LNCaP clone FGC (cell line): ENCODE measurements around the gene SPEM1.

Experiments
- DNase-seq: peaks from one replicate; pipeline ENCODE4 v3.0.0-alpha.2; 2011; ENCODE audit warnings: low read depth
- H3K4me3 ChIP-seq: 2 replicates; pipeline ENCODE4 v1.5.1; 2011; ENCODE audit warnings: mild to moderate bottlenecking, low read depth, low read length, control low read depth
- CTCF ChIP-seq: IDR thresholded peaks from 2 replicates; pipeline ENCODE4 v1.5.1; 2012; ENCODE audit warnings: mild to moderate bottlenecking; ENCODE audit not compliant: control insufficient read depth, insufficient read depth; ENCODE audit errors: extremely low read depth

Gene SPEM1

GRCh38 chr17:7413346-7413985, 6.7 kb upstream of the SPEM1 start:
- no peak for TF ChIP-seq CTCF
- no peak overlapping the region for H3K4me3 ChIP-seq
- DNase-seq = no peak

- TF ChIP-seq CTCF = no peak
- DNase-seq = no peak
Measured at GRCh38 chr17:7414837-7415236, 5.3 kb upstream of the SPEM1 start.

GRCh38 chr17:7415784-7416183, 4.3 kb upstream of the SPEM1 start:
- DNase-seq = no peak
- TF ChIP-seq CTCF = no peak
- no peak overlapping the region for H3K4me3 ChIP-seq

More at GRCh38 chr17:7414837-7415236, 5.3 kb upstream of the SPEM1 start:
- no peak overlapping the region for H3K4me3 ChIP-seq

GRCh38 chr17:7416323-7416722, 3.8 kb upstream of the SPEM1 start:
- DNase-seq = no peak
- no peak overlapping the region for H3K4me3 ChIP-seq
- TF ChIP-seq CTCF = no peak

GRCh38 chr17:7417056-7417655, 3.0 kb upstream of the SPEM1 start:
- no peak overlapping the region for H3K4me3 ChIP-seq
- TF ChIP-seq CTCF = no peak
- DNase-seq = no peak

GRCh38 chr17:7418472-7419152, 1.5 kb upstream of the SPEM1 start:
- no peak for TF ChIP-seq CTCF
- DNase-seq = no peak
- H3K4me3 ChIP-seq = no peak overlapping the region
